ENCODE measurements around the gene DIO3.

Gene DIO3

GRCh38 chr14:101564444-101564776, 3.1 kb downstream of the DIO3 start:
- H3K9ac ChIP-seq (ENCODE audit: low read depth, low read length) = no peak overlapping the region
- no peaks in the 10 kb centered on the region for H3K79me2 ChIP-seq (ENCODE audit: insufficient read depth, low read length)
- ATAC-seq (ENCODE audit: insufficient read depth, low read depth) = no peak
- no peaks in the 10 kb centered on the region for H4K20me1 ChIP-seq (ENCODE audit: insufficient read depth, low read length)
- DNase-seq = no peak
- peaks cover 13% of the 10 kb centered on the region for H3K27me3 ChIP-seq (ENCODE audit: insufficient read depth, low read length, poor library complexity)
- no peak overlapping the region for H3K4me2 ChIP-seq (ENCODE audit: insufficient read depth, low read length)
- H3K36me3 ChIP-seq (ENCODE audit: insufficient read depth, low read length) = no peaks in the 10 kb centered on the region
- H3K4me3 ChIP-seq (ENCODE audit: low read depth in 1 of 2, low read length in 2 of 2) = no peak overlapping the region
- TF ChIP-seq EZH2 (IDR thresholded peaks at IDR 0.05; ENCODE audit: borderline replicate concordance, low read depth, low read length, severe bottlenecking) (no peak), CTCF (IDR thresholded peaks at IDR 0.05; ENCODE audit: borderline replicate concordance, extremely low read depth, low read length, poor library complexity, severe bottlenecking) (no peak)
- no peak overlapping the region for H2AFZ ChIP-seq (ENCODE audit: low read depth, low read length)
- H3K27ac ChIP-seq (ENCODE audit: low read length) = no peak overlapping the region
- no peaks in the 10 kb centered on the region for H3K4me1 ChIP-seq (ENCODE audit: insufficient read depth, low read length)
- peaks cover 5% of the 10 kb centered on the region for H3K9me3 ChIP-seq (ENCODE audit: insufficient read depth, low read length, severe bottlenecking)

DNA sequence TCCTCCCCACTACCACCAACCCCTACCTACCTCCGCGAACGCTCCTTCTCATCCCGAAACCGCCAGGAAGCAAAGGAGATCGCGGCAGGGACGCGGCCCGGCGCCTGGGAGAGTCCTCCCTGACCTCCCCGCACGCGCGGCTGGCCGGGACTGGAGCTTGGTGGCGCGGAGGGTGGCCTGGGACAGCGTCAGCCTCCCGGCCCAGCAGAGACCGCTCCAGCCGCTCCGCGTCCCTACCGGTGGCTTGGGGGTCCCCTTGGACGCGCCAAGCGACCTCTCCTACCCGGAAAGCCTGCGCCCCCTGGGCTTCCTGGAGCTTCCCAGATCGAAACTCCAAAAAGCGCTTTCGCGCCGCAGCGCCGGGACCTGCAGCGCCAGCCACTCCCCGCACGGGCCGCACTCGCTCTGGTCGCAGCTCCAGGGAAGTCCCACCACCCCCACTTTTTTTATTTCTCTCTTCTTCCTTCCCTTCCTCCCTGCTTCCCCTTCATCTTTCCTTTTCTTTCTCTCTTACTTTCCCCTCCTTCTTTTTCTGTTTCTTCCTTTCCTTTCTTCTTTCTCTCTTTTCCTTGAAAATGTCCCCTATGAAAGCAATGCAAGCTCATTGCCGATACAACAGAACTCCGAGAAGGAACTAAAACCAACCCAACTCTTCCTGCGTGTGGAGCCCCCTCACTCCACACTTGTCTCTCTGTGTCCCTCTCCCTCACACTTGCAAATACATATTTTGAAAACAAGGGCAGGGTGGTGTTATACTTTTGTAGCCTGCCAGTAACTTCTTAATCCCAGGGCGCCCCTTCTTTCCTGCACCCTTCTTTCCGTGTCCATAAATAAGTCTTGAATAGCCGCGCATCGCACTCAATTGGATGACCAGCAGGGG, 3.8 kb downstream of the DIO3 start:
- no peaks in the 10 kb centered on the region for H3K36me3 ChIP-seq (ENCODE audit: insufficient read depth, low read length)
- H3K4me1 ChIP-seq (ENCODE audit: insufficient read depth, low read length) = no peaks in the 10 kb centered on the region
- TF ChIP-seq CTCF (IDR thresholded peaks at IDR 0.05; ENCODE audit: borderline replicate concordance, extremely low read depth, low read length, poor library complexity, severe bottlenecking) (no peak), EZH2 (IDR thresholded peaks at IDR 0.05; ENCODE audit: borderline replicate concordance, low read depth, low read length, severe bottlenecking) (no peak)
- DNase-seq (no peak), ATAC-seq (ENCODE audit: insufficient read depth, low read depth) (no peak)
- no peak overlapping the region for H3K9ac ChIP-seq (ENCODE audit: low read depth, low read length)
- H2AFZ ChIP-seq (ENCODE audit: low read depth, low read length) = no peak overlapping the region
- H3K27ac ChIP-seq (ENCODE audit: low read length) = no peak overlapping the region
- no peak overlapping the region for H3K4me3 ChIP-seq (ENCODE audit: low read depth in 1 of 2, low read length in 2 of 2)
- no peaks in the 10 kb centered on the region for H4K20me1 ChIP-seq (ENCODE audit: insufficient read depth, low read length)
- no peak overlapping the region for H3K4me2 ChIP-seq (ENCODE audit: insufficient read depth, low read length)
- peaks cover 5% of the 10 kb centered on the region for H3K9me3 ChIP-seq (ENCODE audit: insufficient read depth, low read length, severe bottlenecking)
- peaks cover 14% of the 10 kb centered on the region for H3K27me3 ChIP-seq (ENCODE audit: insufficient read depth, low read length, poor library complexity)
- no peaks in the 10 kb centered on the region for H3K79me2 ChIP-seq (ENCODE audit: insufficient read depth, low read length)

DNA sequence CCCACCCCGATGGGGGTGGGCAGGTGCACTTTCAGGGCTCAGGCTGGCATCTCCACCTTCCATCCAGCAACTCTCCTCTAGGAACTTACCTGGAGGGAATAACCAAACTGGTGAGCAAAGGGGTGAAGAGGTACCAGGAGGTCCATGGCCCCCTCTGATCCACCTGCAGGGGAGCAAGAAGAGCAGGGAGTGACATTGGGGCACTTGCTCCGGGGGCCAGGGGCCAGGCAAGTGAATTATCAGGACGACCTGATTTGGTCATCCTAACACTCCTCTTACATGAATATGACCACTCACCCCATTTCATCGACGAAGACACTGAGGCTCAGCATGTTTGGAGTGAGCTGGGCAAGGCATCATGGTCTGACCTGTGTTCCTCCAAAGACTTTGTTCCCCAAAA, 6.0 kb downstream of the DIO3 start:
- H3K27ac ChIP-seq (ENCODE audit: low read length) = no peak overlapping the region
- H3K27me3 ChIP-seq (ENCODE audit: insufficient read depth, low read length, poor library complexity) = peaks cover 14% of the 10 kb centered on the region
- no peak overlapping the region for H3K4me2 ChIP-seq (ENCODE audit: insufficient read depth, low read length)
- TF ChIP-seq CTCF (IDR thresholded peaks at IDR 0.05; ENCODE audit: borderline replicate concordance, extremely low read depth, low read length, poor library complexity, severe bottlenecking) = no peak
- no peak for ATAC-seq (ENCODE audit: insufficient read depth, low read depth)
- H4K20me1 ChIP-seq (ENCODE audit: insufficient read depth, low read length) = 0 out of 2 replicates have a peak, but pooled peaks cover 3% of the 10 kb centered on the region
- no peak overlapping the region for H2AFZ ChIP-seq (ENCODE audit: low read depth, low read length)
- H3K36me3 ChIP-seq (ENCODE audit: insufficient read depth, low read length) = no peaks in the 10 kb centered on the region
- no peak overlapping the region for H3K4me3 ChIP-seq (ENCODE audit: low read depth in 1 of 2, low read length in 2 of 2)
- no peaks in the 10 kb centered on the region for H3K9me3 ChIP-seq (ENCODE audit: insufficient read depth, low read length, severe bottlenecking)
- DNase-seq = no peak
- H3K9ac ChIP-seq (ENCODE audit: low read depth, low read length) = no peak overlapping the region
- no peaks in the 10 kb centered on the region for H3K79me2 ChIP-seq (ENCODE audit: insufficient read depth, low read length)
- H3K4me1 ChIP-seq (ENCODE audit: insufficient read depth, low read length) = no peaks in the 10 kb centered on the region

Data from DND-41 (cell line).